SK-N-SH treated with all-trans-retinoic acid at 6 μM for 48 hours (cell line): ENCODE measurements around the gene PLA2G4F.

Experiments used
- ATAC-seq: fragments of 200-7000 bp; cut with Tn5 transposase; 3 replicates; pipeline ENCODE4 v1.9.1; 2020; ENCODE audit warnings: mild to moderate bottlenecking, moderate library complexity
- ARNTL ChIP-seq: fragments of 450-650 bp; formaldehyde crosslinking; IDR thresholded peaks from 2 replicates; pipeline ENCODE4 v1.5.0; 2020; ENCODE audit warnings: low read depth, mild to moderate bottlenecking, moderate library complexity, borderline replicate concordance
- BACH2 ChIP-seq: fragments of 250-450 bp; sonication (Bioruptor Pico); IDR thresholded peaks from 2 replicates; pipeline ENCODE4 v1.9.0; 2021; ENCODE audit warnings: mild to moderate bottlenecking, borderline replicate concordance
- CSDC2 ChIP-seq: fragments of 250-450 bp; sonication (Bioruptor Pico); IDR thresholded peaks from 2 replicates; pipeline ENCODE4 v1.5.0; 2020; ENCODE audit warnings: mild to moderate bottlenecking, moderate library complexity
- GLIS3 ChIP-seq: fragments of 250-450 bp; sonication (Bioruptor Pico); IDR thresholded peaks from 2 replicates; pipeline ENCODE4 v1.5.0; 2020; ENCODE audit warnings: mild to moderate bottlenecking, moderate library complexity
- ISL1 ChIP-seq: fragments of 250-450 bp; sonication (Bioruptor Pico); IDR thresholded peaks from 2 replicates; pipeline ENCODE4 v2.1.2; 2022; ENCODE audit warnings: mild to moderate bottlenecking, moderate library complexity
- OSR1 ChIP-seq: fragments of 250-450 bp; sonication (Bioruptor Pico); IDR thresholded peaks from 2 replicates; pipeline ENCODE4 v1.8.0; 2022; ENCODE audit warnings: moderate library complexity, mild to moderate bottlenecking, inconsistent platforms
- PPARA ChIP-seq: fragments of 250-450 bp; sonication (Bioruptor Pico); IDR thresholded peaks from 2 replicates; pipeline ENCODE4 v1.5.0; 2020; ENCODE audit warnings: mild to moderate bottlenecking, borderline replicate concordance
- RARB ChIP-seq: fragments of 250-450 bp; sonication (Bioruptor Pico); IDR thresholded peaks from 2 replicates; pipeline ENCODE4 v1.8.0; 2021; ENCODE audit warnings: mild to moderate bottlenecking, moderate library complexity
- TCF4 ChIP-seq: fragments of 250-450 bp; sonication (Bioruptor Pico); IDR thresholded peaks from 2 replicates; pipeline ENCODE4 v1.8.0; 2021; ENCODE audit warnings: mild to moderate bottlenecking, moderate library complexity, borderline replicate concordance
- TOX ChIP-seq: fragments of 250-450 bp; sonication (Bioruptor Pico); IDR thresholded peaks from 2 replicates; pipeline ENCODE4 v1.8.0; 2021; ENCODE audit warnings: mild to moderate bottlenecking, moderate library complexity, borderline replicate concordance
- ZC3H10 ChIP-seq: fragments of 250-450 bp; sonication (Bioruptor Pico); IDR thresholded peaks from 2 replicates; pipeline ENCODE4 v1.5.1; 2021; ENCODE audit warnings: mild to moderate bottlenecking, moderate library complexity
- ZFP3 ChIP-seq: fragments of 250-450 bp; sonication (Bioruptor Pico); IDR thresholded peaks from 2 replicates; pipeline ENCODE4 v1.5.0; 2020; ENCODE audit warnings: mild to moderate bottlenecking, moderate library complexity
- ZFP30 ChIP-seq: fragments of 450-650 bp; formaldehyde crosslinking; IDR thresholded peaks from 2 replicates; pipeline ENCODE4 v1.5.0; 2022; ENCODE audit warnings: mild to moderate bottlenecking, moderate library complexity
- ZNF565 ChIP-seq: fragments of 450-650 bp; formaldehyde crosslinking; conservative IDR thresholded peaks from 2 replicates; pipeline ENCODE4 v1.5.0; 2020; ENCODE audit warnings: low read depth, mild to moderate bottlenecking, moderate library complexity
- ZNF70 ChIP-seq: fragments of 450-650 bp; formaldehyde crosslinking; IDR thresholded peaks from 2 replicates; pipeline ENCODE4 v1.5.0; 2020; ENCODE audit warnings: mild to moderate bottlenecking, moderate library complexity
- ZNF8 ChIP-seq: fragments of 450-650 bp; formaldehyde crosslinking; IDR thresholded peaks from 2 replicates; pipeline ENCODE4 v1.5.0; 2020; ENCODE audit warnings: mild to moderate bottlenecking, moderate library complexity
- TF ChIP-seq, protein P1 (sequence below): fragments of 250-450 bp; sonication (Bioruptor Pico); IDR thresholded peaks from 2 replicates; pipeline ENCODE4 v1.8.0; 2020; ENCODE audit warnings: mild to moderate bottlenecking, moderate library complexity, borderline replicate concordance
- TF ChIP-seq, protein P2 (sequence below): fragments of 250-450 bp; sonication (Bioruptor Pico); IDR thresholded peaks from 2 replicates; pipeline ENCODE4 v1.5.1; 2020; ENCODE audit warnings: low read depth, mild to moderate bottlenecking, moderate library complexity
- TF ChIP-seq, protein P3 (sequence below): fragments of 250-450 bp; sonication (Bioruptor Pico); IDR thresholded peaks from 2 replicates; pipeline ENCODE4 v1.5.1; 2021; ENCODE audit warnings: mild to moderate bottlenecking, moderate library complexity
- TF ChIP-seq, protein P4 (sequence below): fragments of 250-450 bp; sonication (Bioruptor Pico); IDR thresholded peaks from 2 replicates; pipeline ENCODE4 v1.8.0; 2021; ENCODE audit warnings: low read depth, mild to moderate bottlenecking, moderate library complexity, borderline replicate concordance

The PLA2G4F gene

DNA sequence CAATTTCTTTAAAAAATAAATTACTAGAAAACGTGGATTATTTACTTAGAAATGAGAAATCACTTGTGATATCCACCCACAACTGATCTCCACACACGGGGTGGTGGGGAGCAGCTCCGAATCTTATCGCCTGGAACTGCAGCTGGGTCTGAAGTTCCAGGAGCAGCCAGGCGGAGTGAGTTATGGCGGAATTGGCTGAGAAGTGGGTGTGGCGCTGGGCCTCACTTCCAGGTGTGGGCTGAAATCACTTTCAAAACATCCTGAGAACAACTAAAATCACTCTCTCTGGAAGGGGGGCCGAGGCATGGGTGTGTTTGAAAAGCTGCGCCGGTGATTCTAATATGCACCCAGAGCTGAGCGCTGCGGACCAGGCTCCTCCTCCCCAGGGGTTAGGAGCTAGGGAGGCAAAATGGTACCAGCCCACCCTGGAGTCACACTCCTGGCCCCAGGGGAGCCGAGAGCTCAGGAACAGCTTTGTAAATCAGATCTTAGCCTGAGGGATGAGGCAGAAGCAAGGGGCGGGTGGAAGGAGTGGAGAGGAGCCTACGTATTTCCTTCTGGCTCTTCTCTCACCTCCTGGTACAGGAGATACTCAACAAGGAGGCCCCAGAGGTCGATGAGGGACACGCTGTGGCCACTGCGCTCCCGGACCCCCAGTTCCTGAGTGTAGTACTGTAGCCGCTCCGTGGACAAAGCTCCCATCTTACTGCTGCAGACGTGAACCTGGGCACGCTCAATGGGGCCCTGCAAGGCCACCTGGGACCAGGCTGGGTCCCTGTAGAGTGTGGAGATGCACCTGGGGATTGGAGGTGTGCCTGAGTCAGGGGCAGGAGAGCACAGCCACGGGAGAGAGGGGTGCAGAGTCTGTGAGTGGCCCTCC lies 9.6 kb downstream of the PLA2G4F start (continued):
- no peak for TF ChIP-seq TOX (CRISPR knock-in tag)

DNA sequence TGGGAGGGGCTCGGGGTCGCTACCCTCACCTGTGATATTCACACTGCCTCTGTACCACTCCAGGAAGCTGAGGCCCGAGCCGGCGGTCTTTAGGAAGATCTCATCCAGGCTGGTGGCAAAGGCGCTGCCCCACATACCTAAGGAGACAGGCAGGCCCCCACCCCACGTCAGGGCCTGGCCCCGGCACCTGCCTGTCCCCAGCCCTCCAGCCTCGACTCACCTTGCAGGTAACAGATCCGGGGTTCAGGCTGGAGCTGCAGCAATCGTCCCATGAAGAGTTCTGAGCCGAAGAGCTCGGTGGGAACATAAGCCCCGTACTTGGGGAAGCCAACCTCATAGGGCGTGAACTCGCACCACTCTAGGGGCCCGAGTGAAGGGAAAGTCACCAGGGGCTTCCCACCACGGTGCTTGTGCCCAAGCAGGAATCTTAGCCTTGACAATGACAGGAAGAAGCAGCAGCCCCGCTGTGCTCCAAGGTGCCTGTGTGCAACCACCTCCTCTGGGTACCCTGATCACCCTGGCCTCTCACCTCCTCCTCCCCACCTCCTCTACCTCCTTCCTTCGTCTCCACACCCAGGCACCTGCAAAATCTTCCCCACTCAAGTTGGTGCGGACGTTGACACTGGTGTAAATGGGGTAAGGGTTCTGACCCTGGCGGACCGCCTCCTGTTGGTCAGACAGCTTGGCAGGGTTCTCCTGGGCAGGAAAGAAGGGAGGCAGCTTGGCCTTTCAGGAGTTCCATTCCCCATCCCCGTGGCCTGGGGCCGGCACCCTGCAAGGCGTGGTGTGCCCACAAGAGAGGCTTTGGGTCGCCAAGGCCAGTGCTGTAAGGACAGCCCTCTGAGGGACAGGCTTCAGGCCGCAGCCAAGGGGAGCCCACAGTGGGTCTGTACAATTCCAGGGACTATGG lies 10.6 kb downstream of the PLA2G4F start:
- no peak for TF ChIP-seq RARB (CRISPR knock-in tag)
- TF ChIP-seq, all 23 proteins: peak for 0
- no peak for ATAC-seq

DNA sequence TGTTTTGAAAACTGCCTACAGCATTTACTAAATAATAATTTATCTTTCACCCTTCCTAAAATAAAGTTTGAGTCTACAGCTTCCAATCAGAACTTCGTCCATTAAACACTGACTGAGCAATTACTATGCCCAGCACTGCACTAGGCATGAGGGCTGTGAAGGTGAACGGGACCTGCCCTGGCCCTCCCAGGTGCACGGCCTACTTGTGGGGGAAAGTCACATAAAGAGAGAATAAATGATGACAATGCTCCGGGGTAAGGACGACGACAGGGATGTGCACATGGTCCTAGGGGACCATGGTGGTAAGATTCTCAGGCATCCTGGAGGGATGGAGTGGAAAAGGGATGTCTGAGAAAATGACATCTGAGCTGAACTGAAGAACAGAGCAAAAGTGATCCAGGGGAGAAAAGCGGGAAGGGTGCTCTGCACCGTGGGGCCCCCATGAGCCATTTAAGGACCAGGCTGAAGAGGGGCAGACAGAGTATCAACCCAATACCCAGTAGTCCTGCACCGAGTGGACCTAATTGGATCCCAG lies 11.5 kb downstream of the PLA2G4F start:
- TF ChIP-seq ARNTL (CRISPR knock-in tag) (no peak), CSDC2 (CRISPR knock-in tag) (no peak), OSR1 (CRISPR knock-in tag) (no peak), ZNF565 (CRISPR knock-in tag) (no peak), PPARA (no peak), ZNF8 (CRISPR knock-in tag) (no peak), ZFP3 (CRISPR knock-in tag) (no peak), ISL1 (CRISPR knock-in tag) (no peak), TCF4 (CRISPR knock-in tag) (no peak), TOX (CRISPR knock-in tag) (no peak), ZC3H10 (CRISPR knock-in tag) (no peak), GLIS3 (CRISPR knock-in tag) (no peak), BACH2 (CRISPR knock-in tag) (no peak), ZFP30 (no peak), ZNF70 (CRISPR knock-in tag) (no peak)
- TF ChIP-seq, protein P1, sequence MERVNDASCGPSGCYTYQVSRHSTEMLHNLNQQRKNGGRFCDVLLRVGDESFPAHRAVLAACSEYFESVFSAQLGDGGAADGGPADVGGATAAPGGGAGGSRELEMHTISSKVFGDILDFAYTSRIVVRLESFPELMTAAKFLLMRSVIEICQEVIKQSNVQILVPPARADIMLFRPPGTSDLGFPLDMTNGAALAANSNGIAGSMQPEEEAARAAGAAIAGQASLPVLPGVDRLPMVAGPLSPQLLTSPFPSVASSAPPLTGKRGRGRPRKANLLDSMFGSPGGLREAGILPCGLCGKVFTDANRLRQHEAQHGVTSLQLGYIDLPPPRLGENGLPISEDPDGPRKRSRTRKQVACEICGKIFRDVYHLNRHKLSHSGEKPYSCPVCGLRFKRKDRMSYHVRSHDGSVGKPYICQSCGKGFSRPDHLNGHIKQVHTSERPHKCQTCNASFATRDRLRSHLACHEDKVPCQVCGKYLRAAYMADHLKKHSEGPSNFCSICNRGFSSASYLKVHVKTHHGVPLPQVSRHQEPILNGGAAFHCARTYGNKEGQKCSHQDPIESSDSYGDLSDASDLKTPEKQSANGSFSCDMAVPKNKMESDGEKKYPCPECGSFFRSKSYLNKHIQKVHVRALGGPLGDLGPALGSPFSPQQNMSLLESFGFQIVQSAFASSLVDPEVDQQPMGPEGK (CRISPR knock-in tag), result no peak
- TF ChIP-seq, protein P2, sequence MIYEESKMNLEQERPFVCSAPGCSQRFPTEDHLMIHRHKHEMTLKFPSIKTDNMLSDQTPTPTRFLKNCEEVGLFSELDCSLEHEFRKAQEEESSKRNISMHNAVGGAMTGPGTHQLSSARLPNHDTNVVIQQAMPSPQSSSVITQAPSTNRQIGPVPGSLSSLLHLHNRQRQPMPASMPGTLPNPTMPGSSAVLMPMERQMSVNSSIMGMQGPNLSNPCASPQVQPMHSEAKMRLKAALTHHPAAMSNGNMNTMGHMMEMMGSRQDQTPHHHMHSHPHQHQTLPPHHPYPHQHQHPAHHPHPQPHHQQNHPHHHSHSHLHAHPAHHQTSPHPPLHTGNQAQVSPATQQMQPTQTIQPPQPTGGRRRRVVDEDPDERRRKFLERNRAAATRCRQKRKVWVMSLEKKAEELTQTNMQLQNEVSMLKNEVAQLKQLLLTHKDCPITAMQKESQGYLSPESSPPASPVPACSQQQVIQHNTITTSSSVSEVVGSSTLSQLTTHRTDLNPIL, result no peak
- TF ChIP-seq, protein P3, sequence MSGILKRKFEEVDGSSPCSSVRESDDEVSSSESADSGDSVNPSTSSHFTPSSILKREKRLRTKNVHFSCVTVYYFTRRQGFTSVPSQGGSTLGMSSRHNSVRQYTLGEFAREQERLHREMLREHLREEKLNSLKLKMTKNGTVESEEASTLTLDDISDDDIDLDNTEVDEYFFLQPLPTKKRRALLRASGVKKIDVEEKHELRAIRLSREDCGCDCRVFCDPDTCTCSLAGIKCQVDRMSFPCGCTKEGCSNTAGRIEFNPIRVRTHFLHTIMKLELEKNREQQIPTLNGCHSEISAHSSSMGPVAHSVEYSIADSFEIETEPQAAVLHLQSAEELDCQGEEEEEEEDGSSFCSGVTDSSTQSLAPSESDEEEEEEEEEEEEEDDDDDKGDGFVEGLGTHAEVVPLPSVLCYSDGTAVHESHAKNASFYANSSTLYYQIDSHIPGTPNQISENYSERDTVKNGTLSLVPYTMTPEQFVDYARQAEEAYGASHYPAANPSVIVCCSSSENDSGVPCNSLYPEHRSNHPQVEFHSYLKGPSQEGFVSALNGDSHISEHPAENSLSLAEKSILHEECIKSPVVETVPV (CRISPR knock-in tag), result no peak
- TF ChIP-seq, protein P4, sequence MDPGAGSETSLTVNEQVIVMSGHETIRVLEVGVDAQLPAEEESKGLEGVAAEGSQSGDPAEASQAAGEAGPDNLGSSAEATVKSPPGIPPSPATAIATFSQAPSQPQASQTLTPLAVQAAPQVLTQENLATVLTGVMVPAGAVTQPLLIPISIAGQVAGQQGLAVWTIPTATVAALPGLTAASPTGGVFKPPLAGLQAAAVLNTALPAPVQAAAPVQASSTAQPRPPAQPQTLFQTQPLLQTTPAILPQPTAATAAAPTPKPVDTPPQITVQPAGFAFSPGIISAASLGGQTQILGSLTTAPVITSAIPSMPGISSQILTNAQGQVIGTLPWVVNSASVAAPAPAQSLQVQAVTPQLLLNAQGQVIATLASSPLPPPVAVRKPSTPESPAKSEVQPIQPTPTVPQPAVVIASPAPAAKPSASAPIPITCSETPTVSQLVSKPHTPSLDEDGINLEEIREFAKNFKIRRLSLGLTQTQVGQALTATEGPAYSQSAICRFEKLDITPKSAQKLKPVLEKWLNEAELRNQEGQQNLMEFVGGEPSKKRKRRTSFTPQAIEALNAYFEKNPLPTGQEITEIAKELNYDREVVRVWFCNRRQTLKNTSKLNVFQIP (CRISPR knock-in tag), result no peak
- TF ChIP-seq, all 23 proteins: peak for 0
- ATAC-seq, result no peak
